HG02870 (cell line): ENCODE results near the gene SPRY1.

Source experiments
- ATAC-seq: cut with Tn5 transposase; IDR thresholded peaks from one replicate; pipeline ENCODE4 v1.9.1; 2021; ENCODE audit warnings: mild to moderate bottlenecking, moderate library complexity; ENCODE audit not compliant: unreplicated experiment

Gene SPRY1

DNA sequence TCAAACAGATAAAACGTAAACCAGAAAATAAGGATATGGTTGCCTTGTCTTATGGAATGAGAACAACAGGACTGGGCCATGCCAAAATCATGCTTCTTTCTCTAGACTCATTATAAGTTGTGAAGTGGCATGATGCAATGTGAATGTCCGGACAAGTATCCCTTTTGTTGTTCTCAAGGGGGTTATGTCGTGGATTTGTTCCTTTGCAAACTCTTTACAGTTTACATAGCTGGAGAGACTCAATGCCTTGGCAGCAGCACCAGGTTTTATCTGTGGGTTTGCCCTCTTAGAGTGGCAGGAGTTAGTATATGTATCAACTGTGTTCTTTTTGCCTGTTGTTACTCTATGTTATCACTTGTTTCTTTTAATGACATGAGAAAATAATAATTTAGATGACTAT lies 41.4 kb downstream of the SPRY1 start:
- no peak for ATAC-seq

DNA sequence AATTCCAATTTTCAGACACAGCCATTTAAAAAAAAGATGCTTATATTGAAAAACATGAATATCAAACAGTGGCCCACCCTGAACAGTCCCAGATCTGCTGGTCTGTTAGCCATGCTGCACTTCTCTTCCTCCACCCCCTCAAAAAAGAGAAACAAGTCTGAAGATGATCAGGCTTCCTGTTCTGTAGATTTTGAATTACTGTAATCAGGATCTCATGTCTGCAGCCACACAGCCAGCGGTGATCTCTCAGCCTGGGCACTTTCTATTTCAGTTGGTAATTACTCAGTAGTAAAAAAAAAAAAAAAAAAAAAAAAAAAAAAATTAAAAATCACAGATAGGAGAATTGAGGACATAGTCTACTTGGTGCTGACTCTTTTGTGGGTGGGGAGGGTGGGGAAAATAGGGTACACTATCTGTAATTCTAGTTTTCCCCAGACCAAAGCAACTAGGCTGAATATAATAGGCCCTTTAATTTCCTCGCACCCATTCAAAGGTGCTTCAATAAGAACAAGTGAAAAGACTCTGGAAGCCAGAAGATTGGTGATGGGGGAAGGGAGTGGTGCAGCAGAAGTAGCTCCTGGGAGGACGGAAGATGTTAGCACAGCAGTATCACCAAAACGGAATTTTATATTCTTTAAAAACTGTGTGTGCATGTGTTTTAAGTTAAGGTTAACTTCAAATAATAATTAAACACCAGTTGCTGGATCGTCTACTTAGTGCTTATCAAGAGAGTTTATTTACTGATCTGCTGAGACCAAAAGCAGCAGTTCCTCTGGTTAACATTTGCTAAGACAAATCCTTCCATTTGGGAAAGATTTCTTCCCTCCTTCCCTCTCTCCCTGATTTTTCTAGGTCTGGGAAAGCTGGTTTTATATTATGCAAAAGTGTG lies 47.0 kb downstream of the SPRY1 start:
- peak; percentile 72 for ATAC-seq

DNA sequence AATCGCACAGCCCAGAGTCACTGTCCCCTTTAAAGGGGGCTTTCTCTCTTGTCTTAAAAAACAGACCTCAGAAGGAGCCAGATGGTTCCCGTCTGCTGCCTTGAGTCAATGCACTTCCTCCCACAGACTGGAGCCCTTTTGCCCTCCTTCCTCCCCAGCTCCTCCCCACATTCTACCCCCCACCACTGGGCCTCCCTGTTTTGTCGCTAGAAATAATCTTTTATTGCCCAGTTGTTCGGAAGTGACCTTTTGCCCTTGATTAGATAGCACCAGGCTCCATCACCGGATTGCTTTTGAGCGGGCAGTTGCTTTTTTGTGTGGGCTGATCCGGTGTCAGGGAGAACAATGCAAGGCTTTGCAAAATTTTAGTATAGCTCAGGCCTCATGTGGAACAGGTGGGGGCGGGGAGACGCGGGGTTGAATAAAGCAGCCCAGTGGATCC lies 47.7 kb downstream of the SPRY1 start:
- peak; percentile 76 for ATAC-seq

DNA sequence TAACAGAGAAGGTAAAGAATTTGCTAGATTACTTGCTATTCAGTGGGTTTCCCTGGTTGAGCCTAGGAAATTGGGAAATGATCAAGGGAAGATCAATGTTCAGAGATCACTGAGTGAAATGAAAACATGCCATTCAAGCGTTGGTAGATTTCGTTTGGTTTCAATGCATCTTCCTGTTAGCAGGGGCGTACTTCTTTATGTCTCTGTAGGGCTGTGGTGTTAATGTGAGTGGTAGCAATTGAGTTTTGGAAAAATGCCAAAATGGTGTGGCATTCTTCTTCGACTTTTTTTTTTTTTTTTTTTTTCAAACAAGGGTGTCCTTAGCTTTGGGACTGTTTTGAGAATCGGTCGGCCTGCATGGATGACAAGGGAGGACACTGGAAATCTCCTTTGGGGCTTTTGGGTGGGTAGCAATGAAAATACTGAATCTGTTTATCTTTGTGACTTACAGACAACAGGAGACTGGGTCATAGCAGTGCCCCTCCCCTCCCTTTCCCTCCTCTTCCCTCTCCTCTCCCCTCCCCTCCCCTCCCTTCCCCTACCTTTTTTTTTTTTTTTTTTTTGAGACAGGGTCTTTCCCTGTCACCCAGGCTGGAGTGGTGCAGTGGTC lies 50.4 kb downstream of the SPRY1 start:
- no peak for ATAC-seq

DNA sequence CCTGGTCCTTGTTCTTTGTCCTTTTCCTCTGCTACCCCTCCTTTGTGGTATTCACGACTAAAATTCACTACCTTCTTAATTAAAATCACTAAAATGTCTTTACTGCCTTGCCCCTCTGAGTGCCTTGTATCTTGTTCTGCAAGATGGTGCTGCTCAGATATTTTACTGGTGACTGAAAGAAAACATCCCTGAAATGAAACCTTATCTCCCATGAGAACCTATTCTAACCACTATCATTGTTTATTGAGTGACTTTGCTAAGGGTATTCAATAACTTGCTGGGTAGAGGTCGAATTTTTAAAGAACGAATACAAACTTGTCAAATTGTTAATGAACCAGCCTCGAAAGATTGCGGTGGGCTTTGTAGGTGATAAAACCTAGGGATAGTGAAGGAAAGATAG lies 52.8 kb downstream of the SPRY1 start:
- ATAC-seq: no peak

DNA sequence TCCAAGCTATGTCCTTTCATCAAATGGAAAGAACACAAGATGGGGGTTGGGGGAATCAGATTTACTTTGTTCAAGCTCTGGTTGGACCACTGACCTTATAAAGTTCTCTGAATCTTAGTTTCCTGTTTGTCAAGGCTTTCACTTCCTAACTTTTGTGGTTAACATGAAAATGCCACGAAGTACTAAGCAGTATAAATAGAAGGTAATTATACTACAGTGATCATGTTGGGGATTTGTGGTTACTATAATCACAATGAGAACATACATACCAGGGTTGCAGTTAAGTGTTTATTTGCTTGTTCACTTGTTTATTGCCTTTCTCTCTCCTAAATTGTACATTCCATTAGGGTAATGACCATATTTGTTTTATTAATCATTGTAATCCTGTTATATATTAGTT lies 53.2 kb downstream of the SPRY1 start:
- peak; percentile 90 for ATAC-seq

DNA sequence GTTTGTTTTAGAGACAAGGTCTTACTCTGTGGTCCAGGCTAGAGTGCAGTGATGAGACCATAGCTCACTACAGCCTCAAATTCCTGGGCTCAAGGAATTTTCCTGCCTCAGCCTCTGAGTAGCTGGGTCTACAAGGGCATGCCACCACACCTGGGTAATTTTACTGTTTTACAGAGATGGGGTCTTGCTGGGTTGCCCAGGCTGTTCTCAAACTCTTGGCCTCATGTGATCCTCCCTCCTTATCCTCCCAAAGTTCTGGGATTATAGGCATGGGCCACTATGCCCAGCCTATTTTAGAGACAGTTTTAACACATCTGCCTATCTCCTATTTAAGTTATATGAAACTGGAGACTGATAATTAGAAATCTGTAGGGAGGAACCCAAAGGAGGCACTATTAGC lies 53.8 kb downstream of the SPRY1 start:
- ATAC-seq: no peak

DNA sequence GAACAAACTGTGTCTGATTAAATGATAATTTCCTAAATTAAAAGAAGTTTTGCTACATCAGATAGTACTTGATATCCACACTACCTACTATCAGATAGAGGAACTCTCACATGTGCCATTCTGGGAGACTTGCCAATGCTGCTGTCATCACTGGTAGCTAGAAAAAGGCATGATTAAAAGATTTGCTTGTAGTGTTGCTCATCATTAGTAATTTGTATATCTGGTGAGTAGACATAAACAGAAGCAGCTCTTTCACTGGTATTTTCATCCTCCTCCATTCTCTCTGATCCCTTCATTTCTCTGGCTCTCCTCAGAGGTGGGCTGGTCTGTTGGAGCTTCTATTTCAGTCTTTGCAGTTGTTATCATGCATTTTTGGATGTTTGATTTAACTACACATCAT lies 56.0 kb downstream of the SPRY1 start:
- ATAC-seq: no peak

DNA sequence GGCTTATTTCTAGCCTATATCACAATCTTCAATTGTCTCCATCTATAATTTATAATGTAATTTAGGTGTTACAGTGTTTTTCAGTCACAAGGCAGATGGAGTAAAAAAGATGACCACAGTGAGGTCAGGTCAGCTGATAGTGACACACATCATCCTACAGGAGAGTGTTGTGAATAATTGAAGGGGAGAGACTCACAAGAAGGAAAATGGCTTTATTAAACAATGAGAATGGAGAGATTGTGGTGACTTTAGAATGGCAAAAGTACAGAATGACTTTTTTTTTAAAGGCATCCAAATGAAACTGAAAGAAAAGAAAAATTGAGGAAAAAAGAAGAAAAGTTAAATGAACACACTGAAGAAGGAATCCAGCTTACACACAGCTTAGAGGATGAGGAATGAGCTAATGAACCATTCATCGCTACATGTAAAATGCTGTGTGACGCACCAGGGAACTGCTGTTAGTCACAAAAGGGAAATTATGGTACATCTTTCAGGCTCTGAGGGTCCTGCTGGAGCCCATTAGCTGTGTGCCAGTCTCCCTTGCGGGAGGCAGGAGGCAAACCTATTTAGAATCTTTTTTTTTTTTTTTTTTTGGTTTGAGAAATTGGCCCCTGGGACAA lies 56.6 kb downstream of the SPRY1 start:
- ATAC-seq: no peak
